ENCODE results near the gene NKTR. TPM values are rescaled to one million over a fixed set of nuclear protein-coding genes. Genes with fewer than 3 reads are reported as not detected.

The NKTR gene
- total RNA-seq, 4 donors from 2014 or later = 130 to 244 (median 148) TPM

DNA sequence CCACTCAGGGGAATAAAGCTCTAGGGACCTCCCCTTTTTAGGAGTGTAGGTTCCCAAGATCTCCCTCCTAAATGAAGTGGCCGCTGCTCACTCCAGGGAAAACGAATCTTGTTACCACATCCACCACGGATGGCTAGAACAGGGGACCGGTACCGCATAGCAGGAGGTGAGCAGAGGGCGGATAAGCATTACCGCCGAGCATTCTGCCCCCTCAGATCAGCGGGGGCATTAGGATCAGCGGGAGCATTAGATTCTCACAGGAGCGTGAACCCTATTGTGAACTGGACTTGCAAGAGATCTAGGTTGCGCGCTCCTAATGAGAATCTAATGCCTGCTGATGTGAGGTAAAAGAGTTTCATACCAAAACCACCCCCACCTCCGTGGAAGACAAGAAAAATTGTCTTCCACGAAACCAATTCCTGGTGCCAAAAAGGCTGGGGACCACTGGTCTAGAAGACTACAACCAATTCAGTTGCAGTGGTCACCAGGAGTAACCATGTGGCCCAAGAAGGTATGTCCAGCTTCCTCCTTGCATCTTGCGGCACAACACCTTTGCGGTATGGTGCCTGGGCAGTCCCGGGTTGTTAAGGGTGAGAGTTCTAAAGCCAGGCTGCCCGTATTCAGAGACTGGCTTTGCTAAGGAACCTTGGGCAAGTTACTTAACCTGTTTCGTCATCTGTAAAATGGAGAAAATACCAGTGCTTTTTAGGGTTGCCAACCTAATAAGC is 10.9 kb upstream of the NKTR start:
- TF ChIP-seq CTCF (IDR thresholded peaks at IDR 0.05; ENCODE audit: low read depth) = no peak

DNA sequence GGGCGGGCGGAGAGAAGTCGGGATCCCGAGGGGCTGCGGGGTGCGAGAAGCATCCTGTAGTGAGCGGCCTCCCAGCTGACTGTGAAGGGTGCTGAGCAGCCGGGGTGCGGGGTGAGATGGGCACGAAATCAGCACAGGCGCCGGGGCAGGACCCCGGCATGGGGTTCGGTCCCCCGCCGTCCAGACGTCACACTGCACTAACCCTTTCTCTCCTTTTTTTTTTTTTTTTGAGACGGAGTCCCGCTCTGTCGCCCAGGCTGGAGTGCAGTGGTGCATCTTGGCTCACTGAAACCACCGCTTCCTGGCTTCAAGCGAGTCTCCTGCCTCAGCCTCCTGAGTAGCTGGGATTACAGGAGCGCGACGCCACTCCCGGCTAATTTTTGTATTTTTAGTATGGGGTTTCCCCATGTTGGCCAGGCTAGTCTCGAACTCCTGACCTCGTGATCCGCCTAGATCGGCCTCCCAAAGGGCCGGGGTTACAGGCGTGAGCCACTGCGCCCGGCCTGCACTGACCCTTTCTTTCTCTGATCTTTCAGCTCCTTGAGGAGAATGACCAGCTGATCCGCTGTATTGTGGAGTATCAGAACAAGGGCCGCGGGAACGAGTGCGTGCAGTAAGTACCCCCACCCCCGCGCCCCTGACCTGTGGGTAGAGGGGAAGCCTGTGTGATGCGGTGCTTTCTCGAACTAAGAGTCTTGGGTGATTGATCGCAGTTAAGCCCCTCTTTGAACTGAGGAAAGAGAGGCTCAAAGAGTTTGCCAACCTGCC is 9.3 kb upstream of the NKTR start:
- TF ChIP-seq CTCF (IDR thresholded peaks at IDR 0.05; ENCODE audit: low read depth) = no peak

DNA sequence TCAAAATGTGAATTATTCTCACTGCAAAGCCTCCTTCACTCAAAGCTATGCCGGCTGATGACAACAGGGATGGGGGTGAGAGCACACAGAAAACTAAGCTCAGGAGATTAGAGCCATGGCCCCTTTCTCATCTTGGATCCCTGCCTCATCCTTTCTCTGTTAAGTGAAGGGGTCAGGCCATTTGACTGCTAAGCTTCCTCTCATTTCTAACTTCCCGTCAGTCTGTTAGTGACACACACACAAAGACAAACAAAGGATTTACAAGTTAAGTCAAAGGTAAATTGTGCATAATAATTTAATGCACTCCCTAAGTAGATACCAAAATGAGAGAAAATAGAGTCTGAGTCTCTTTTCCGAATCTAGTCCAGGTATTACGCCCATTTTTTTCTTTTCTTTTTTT is 8.7 kb upstream of the NKTR start:
- TF ChIP-seq CTCF (IDR thresholded peaks at IDR 0.05; ENCODE audit: low read depth) = no peak

- TF ChIP-seq CTCF (IDR thresholded peaks at IDR 0.05; ENCODE audit: low read depth) = no peak
These were observed 6.9 kb upstream of the NKTR start for GRCh38 chr3:42593635-42594034.

GRCh38 chr3:42595682-42596081 is 4.8 kb upstream of the NKTR start:
- no peak for TF ChIP-seq CTCF (IDR thresholded peaks at IDR 0.05; ENCODE audit: low read depth)

- no peak for TF ChIP-seq CTCF (IDR thresholded peaks at IDR 0.05; ENCODE audit: low read depth)
These were observed 631 bp downstream of the NKTR start for GRCh38 chr3:42600958-42601675.

All from subcutaneous adipose tissue (tissue), 4 donors.